AG04450 (cell line): ENCODE measurements around the gene EFCAB10. TPM values are rescaled to one million over a fixed set of nuclear protein-coding genes. Genes with fewer than 3 reads are reported as not detected.

ENCODE experiments used
- CTCF ChIA-PET: fragments of 300-600, 350-600 bp; formaldehyde crosslinking; extraction: SDS; loops from one replicate; lab custom pipeline; 2022; ENCODE audit warnings: antibody characterized with exemption, inconsistent platforms; lab: Charles Lee
- POLR2A ChIA-PET: fragments of 350-600 bp; formaldehyde crosslinking; extraction: SDS; loops from one replicate; lab custom pipeline; 2021; ENCODE audit warnings: antibody characterized with exemption, inconsistent platforms; lab: Yijun Ruan, JAX
- DNase-seq: peaks from one replicate; pipeline ENCODE4 v3.0.0-alpha.2; 2011; ENCODE audit warnings: low read depth, low spot score
- H3K27ac ChIP-seq: one replicate; pipeline ENCODE4 v1.5.1; 2012; ENCODE audit warnings: low read depth, low read length, control low read depth
- H3K27me3 ChIP-seq: one replicate; pipeline ENCODE4 v1.6.0; 2012; ENCODE audit warnings: low read length; ENCODE audit not compliant: control insufficient read depth, insufficient read depth
- H3K4me3 ChIP-seq: 2 replicates; pipeline ENCODE4 v1.5.1; 2011; ENCODE audit warnings: mild to moderate bottlenecking, low read depth, low read length, control low read depth
- H3K9me3 ChIP-seq: 2 replicates; pipeline ENCODE4 v1.5.1; 2012; ENCODE audit warnings: low read length; ENCODE audit not compliant: control insufficient read depth, insufficient read depth
- polyA plus RNA-seq: library from polyadenylated mRNA; depleted of rRNA; stranded (reverse); fragments of >200 nt; gene quantifications from 2 replicates; pipeline ENCODE4 v1.2.3, GENCODE V29; 2011
- TF ChIP-seq, protein P1 (sequence below): IDR thresholded peaks from 2 replicates; pipeline ENCODE4 v1.5.1; 2011; ENCODE audit warnings: low read depth, low read length, control low read depth, inconsistent platforms

The EFCAB10 gene
- polyA plus RNA-seq, 1 experiment = not detected

DNA sequence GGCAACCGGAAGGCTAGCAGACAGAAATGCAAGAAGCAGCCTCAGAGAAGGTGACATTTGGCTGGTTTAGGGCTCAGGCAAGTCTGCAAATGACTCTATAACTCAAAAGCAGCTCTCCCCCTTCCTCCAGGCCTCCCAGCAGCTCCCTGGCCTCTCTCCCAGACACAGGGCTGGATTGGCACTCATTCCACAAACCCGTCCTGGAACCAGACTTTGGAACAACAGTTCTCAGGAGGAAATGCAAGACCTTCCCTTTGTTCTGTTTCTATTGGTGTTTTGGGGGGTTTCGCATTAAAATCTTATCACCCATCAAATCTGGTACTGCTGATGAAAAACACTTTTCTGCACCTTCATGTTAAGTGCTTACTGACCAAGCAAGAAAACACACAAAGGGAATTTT, 40.3 kb upstream of the EFCAB10 start:
- TF ChIP-seq, protein P1, sequence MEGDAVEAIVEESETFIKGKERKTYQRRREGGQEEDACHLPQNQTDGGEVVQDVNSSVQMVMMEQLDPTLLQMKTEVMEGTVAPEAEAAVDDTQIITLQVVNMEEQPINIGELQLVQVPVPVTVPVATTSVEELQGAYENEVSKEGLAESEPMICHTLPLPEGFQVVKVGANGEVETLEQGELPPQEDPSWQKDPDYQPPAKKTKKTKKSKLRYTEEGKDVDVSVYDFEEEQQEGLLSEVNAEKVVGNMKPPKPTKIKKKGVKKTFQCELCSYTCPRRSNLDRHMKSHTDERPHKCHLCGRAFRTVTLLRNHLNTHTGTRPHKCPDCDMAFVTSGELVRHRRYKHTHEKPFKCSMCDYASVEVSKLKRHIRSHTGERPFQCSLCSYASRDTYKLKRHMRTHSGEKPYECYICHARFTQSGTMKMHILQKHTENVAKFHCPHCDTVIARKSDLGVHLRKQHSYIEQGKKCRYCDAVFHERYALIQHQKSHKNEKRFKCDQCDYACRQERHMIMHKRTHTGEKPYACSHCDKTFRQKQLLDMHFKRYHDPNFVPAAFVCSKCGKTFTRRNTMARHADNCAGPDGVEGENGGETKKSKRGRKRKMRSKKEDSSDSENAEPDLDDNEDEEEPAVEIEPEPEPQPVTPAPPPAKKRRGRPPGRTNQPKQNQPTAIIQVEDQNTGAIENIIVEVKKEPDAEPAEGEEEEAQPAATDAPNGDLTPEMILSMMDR = no peak
- CTCF ChIA-PET = interaction anchor here (1.7 kb wide), 1 partner anchor 421 kb away, joined by 3 read pairs; no protein-coding TSS in a partner anchor
- Histone ChIP-seq H3K27me3 (no peaks in the 10 kb centered on the region), H3K27ac (no peak overlapping the region), H3K4me3 (no peak overlapping the region), H3K9me3 (no peaks in the 10 kb centered on the region)
- DNase-seq = no peak
- POLR2A ChIA-PET = no interaction called here

DNA sequence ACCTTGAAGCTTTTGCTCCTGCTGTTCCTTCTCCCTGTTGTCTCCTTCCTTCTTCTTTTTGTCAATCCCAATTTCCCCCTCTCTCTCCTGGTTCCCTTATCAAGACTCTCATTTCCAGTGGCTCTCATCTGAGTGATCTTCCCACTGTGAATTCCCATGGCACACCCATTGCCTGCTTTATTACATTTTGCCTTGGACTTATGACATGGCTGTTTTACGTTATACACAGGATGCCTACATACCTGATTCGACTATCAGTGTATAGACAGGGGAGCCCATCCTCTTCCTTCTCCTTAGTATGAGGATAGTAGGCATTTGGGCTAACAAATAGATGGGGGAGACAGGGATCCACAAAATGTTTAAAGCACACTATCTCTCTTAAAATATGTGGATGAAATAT, 39.9 kb upstream of the EFCAB10 start:
- H3K27me3 ChIP-seq = no peaks in the 10 kb centered on the region
- CTCF ChIA-PET = interaction anchor here (1.7 kb wide), 1 partner anchor 422 kb away, joined by 3 read pairs; no protein-coding TSS in a partner anchor
- no peaks in the 10 kb centered on the region for H3K9me3 ChIP-seq
- H3K27ac ChIP-seq = no peak overlapping the region
- no peak overlapping the region for H3K4me3 ChIP-seq
- TF ChIP-seq, protein P1 = no peak
- POLR2A ChIA-PET = no interaction called here
- DNase-seq = no peak

DNA sequence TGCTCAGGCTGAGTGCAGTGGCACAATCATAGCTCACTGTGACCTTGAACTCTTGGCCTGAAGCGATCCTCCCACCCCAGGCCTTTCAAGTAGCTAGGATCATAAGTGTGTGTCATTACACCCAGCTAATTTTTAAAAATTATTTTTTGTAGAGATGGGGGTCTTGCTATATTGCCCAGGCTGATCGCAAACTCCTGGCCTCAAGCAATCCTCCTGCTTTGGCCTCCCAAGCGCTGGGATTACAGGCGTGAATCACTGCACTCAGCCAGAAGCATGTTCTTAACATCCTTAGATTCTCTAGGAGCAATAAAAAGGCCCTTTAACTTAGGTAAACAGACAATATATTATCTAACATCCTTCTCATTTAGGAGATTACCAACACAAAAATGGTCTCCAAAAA, 38.3 kb upstream of the EFCAB10 start:
- Histone ChIP-seq H3K27ac (no peak overlapping the region), H3K9me3 (no peaks in the 10 kb centered on the region), H3K27me3 (no peaks in the 10 kb centered on the region), H3K4me3 (no peak overlapping the region)
- ChIA-PET CTCF (no interaction called here), POLR2A (no interaction called here)
- TF ChIP-seq, protein P1 = no peak
- no peak for DNase-seq

DNA sequence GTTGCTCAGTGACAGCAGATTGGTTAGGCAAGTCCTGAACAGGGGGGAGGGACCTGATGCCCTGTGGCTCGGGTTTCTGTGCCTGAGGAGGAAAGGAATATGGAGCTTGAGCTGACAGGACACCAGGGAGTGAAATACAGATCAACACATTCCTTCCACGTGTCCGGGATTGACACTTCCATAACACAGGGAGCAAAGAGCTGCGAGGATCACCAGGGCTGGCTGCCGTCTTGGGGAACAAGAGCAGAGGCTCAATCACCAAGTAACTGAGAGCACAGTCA, 36.7 kb upstream of the EFCAB10 start:
- H3K9me3 ChIP-seq = no peaks in the 10 kb centered on the region
- no peaks in the 10 kb centered on the region for H3K27me3 ChIP-seq
- no peak overlapping the region for H3K4me3 ChIP-seq
- CTCF ChIA-PET = interaction anchor here (0.7 to 0.9 kb wide), 2 partner anchors 23 to 86 kb away, joined by 3 to 4 read pairs; no protein-coding TSS in a partner anchor
- no peak overlapping the region for H3K27ac ChIP-seq
- DNase-seq = no peak
- POLR2A ChIA-PET = no interaction called here
- TF ChIP-seq, protein P1 = no peak

DNA sequence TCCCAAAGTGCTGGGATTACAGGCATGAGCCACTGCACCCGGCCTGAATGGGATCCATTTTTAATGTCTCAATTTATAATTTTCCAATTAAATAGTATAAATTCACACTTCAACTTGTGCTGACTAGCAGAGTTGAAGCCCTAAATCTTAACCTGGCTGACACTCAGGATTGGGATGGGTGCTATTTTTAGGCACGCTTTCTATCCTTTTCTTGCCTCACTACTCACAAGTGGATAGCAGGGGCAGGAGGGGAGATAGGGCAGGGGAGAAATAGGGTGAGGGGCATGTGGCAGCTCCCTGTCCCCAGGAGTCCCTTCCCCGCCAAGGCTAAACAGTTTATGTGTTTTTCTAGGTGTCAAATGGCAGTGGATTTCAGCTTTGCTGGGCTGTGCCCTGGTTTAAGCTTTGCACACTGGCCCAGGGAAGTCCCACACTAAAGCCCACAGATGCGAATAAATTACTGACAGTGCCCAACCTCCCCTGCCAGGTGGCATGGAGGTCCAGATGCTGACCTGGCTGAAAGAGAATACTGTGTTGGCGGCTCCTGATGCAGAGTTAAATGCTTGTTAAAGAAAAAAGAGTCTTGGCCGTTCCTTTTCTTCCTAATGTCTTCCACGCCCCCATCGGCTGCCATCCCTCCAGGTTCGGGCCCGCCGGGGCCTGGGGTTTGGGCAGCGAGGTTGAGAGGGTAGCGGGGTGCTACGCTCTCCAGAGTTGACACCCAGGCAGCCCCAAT, 36.2 kb upstream of the EFCAB10 start:
- ChIA-PET POLR2A (no interaction called here), CTCF (interaction anchor here (0.7 to 0.9 kb wide), 2 partner anchors 22 to 86 kb away, joined by 3 to 4 read pairs; no protein-coding TSS in a partner anchor)
- TF ChIP-seq, protein P1 = no peak
- Histone ChIP-seq H3K27ac (no peak overlapping the region), H3K4me3 (no peak overlapping the region), H3K27me3 (no peaks in the 10 kb centered on the region), H3K9me3 (no peaks in the 10 kb centered on the region)
- no peak for DNase-seq
